H9 (cell line): Measurements from ENCODE around the gene FBXO27. TPM values are rescaled to one million over a fixed set of nuclear protein-coding genes. Genes with fewer than 3 reads are reported as not detected.

ENCODE experiments used
- DNase-seq: peaks from one replicate; pipeline ENCODE4 v3.0.0-alpha.2; 2017
- H2AFZ ChIP-seq: one replicate; pipeline ENCODE4 v1.6.1; 2013; ENCODE audit warnings: mild to moderate bottlenecking, low read length, control low read depth, moderate library complexity
- H2AK5ac ChIP-seq: 2 replicates; pipeline ENCODE4 v1.6.1; 2013; ENCODE audit warnings: low read length, control low read depth, mixed read lengths; ENCODE audit not compliant: insufficient read length
- H2BK120ac ChIP-seq: one replicate; pipeline ENCODE4 v1.6.1; 2013; ENCODE audit warnings: low read depth, mild to moderate bottlenecking, low read length, control low read depth, inconsistent platforms; ENCODE audit not compliant: poor library complexity, severe bottlenecking
- H2BK12ac ChIP-seq: 2 replicates; pipeline ENCODE4 v1.6.1; 2013; ENCODE audit warnings: low read length, control low read depth, mixed read lengths, low read depth; ENCODE audit not compliant: insufficient read length
- H2BK15ac ChIP-seq: 2 replicates; pipeline ENCODE4 v1.6.1; 2013; ENCODE audit warnings: low read depth, low read length, control low read depth
- H2BK20ac ChIP-seq: one replicate; pipeline ENCODE4 v1.6.1; 2013; ENCODE audit warnings: low read depth, mild to moderate bottlenecking, low read length, control low read depth, inconsistent platforms; ENCODE audit not compliant: poor library complexity, severe bottlenecking
- H2BK5ac ChIP-seq: 2 replicates; pipeline ENCODE4 v1.6.1; 2013; ENCODE audit warnings: low read length, control low read depth, mixed read lengths; ENCODE audit not compliant: insufficient read length
- H3K14ac ChIP-seq: 2 replicates; pipeline ENCODE4 v1.6.1; 2013; ENCODE audit warnings: low read length, control low read depth; ENCODE audit not compliant: insufficient read depth
- H3K18ac ChIP-seq: 2 replicates; pipeline ENCODE4 v1.6.1; 2013; ENCODE audit warnings: low read depth, mild to moderate bottlenecking, mixed read lengths, low read length, control low read depth; ENCODE audit not compliant: insufficient read length
- H3K23ac ChIP-seq: 2 replicates; pipeline ENCODE4 v1.6.1; 2013; ENCODE audit warnings: low read length, control low read depth, mixed read lengths, low read depth; ENCODE audit not compliant: insufficient read length
- H3K23me2 ChIP-seq: 2 replicates; pipeline ENCODE4 v1.6.1; 2013; ENCODE audit warnings: low read depth, mild to moderate bottlenecking, mixed read lengths, low read length, control low read depth; ENCODE audit not compliant: insufficient read length, poor library complexity, severe bottlenecking
- H3K27ac ChIP-seq: 2 replicates; pipeline ENCODE4 v1.5.1; 2013; ENCODE audit warnings: low read length, control low read depth, mixed read lengths, low read depth; ENCODE audit not compliant: insufficient read length
- H3K27me3 ChIP-seq: 2 replicates; pipeline ENCODE4 v1.6.1; 2013; ENCODE audit warnings: low read length, control low read depth, inconsistent platforms; ENCODE audit not compliant: insufficient read depth
- H3K4ac ChIP-seq: 2 replicates; pipeline ENCODE4 v1.6.1; 2013; ENCODE audit warnings: low read depth, mild to moderate bottlenecking, control low read depth, inconsistent platforms, low read length, moderate library complexity
- H3K4me1 ChIP-seq: 2 replicates; pipeline ENCODE4 v1.6.1; 2013; ENCODE audit warnings: low read length, control low read depth, inconsistent platforms; ENCODE audit not compliant: insufficient read depth
- H3K4me2 ChIP-seq: 2 replicates; pipeline ENCODE4 v1.6.1; 2013; ENCODE audit warnings: low read length, control low read depth, mixed read lengths; ENCODE audit not compliant: insufficient read length, insufficient read depth
- H3K56ac ChIP-seq: 2 replicates; pipeline ENCODE4 v1.6.1; 2013; ENCODE audit warnings: low read depth, mild to moderate bottlenecking, mixed read lengths, low read length, control low read depth; ENCODE audit not compliant: insufficient read length
- H3K79me1 ChIP-seq: 2 replicates; pipeline ENCODE4 v1.6.1; 2013; ENCODE audit warnings: low read depth, mild to moderate bottlenecking, moderate library complexity, low read length, control low read depth, inconsistent platforms; ENCODE audit not compliant: insufficient read depth, poor library complexity, severe bottlenecking
- H3K79me2 ChIP-seq: 2 replicates; pipeline ENCODE4 v1.6.1; 2013; ENCODE audit warnings: low read length, control low read depth, inconsistent platforms; ENCODE audit not compliant: insufficient read depth
- H3K9ac ChIP-seq: 2 replicates; pipeline ENCODE4 v1.6.1; 2013; ENCODE audit warnings: low read length, control low read depth, mixed read lengths; ENCODE audit not compliant: insufficient read length; ENCODE audit errors: extremely low read depth
- H3K9me3 ChIP-seq: one replicate; pipeline ENCODE4 v1.6.1; 2013; ENCODE audit warnings: low read depth, low read length, inconsistent platforms; ENCODE audit not compliant: control insufficient read depth
- H3T11ph ChIP-seq: one replicate; pipeline ENCODE4 v1.6.1; 2013; ENCODE audit warnings: mild to moderate bottlenecking, low read length, control low read depth, inconsistent platforms
- H4K20me1 ChIP-seq: one replicate; pipeline ENCODE4 v1.6.1; 2013; ENCODE audit not compliant: control insufficient read depth, insufficient read length, insufficient read depth
- H4K5ac ChIP-seq: 2 replicates; pipeline ENCODE4 v1.6.1; 2013; ENCODE audit warnings: low read depth, mild to moderate bottlenecking, mixed read lengths, low read length, control low read depth; ENCODE audit not compliant: insufficient read length
- H4K8ac ChIP-seq: replicated peaks from 2 replicates; pipeline ENCODE4 v1.6.1; 2013; ENCODE audit warnings: low read length, control low read depth, mixed read lengths, low read depth; ENCODE audit not compliant: insufficient read length
- H4K91ac ChIP-seq: 2 replicates; pipeline ENCODE4 v1.6.1; 2013; ENCODE audit warnings: low read depth, mild to moderate bottlenecking, moderate library complexity, mixed read lengths, low read length, control low read depth; ENCODE audit not compliant: insufficient read length
- H3K27ac Mint-ChIP-seq, 3 experiments: 2 replicates in 2 of 3; 3 replicates in 1 of 3; pipeline ENCODE4 v1.8.0; 2020 to 2021; ENCODE audit warnings: mixed read lengths in 3 of 3, mild to moderate bottlenecking in 1 of 3, moderate library complexity in 1 of 3
- H3K27me3 Mint-ChIP-seq: 2 replicates; pipeline ENCODE4 v1.8.0; 2021; ENCODE audit warnings: low read depth, mild to moderate bottlenecking, moderate library complexity, mixed read lengths
- H3K36me3 Mint-ChIP-seq, 3 experiments: 2 replicates in 2 of 3; 3 replicates in 1 of 3; pipeline ENCODE4 v1.8.0; 2020 to 2021; ENCODE audit warnings: low read depth in 3 of 3, mixed read lengths in 3 of 3; ENCODE audit not compliant: insufficient read depth in 1 of 3
- H3K4me1 Mint-ChIP-seq, 2 experiments: 2 replicates each; pipeline ENCODE4 v1.8.0; 2020; ENCODE audit warnings: mixed read lengths in 2 of 2
- H3K4me3 Mint-ChIP-seq, 2 experiments: 2 replicates in 1 of 2; 3 replicates in 1 of 2; pipeline ENCODE4 v1.8.0; 2020 to 2021; ENCODE audit warnings: mild to moderate bottlenecking in 2 of 2, mixed read lengths in 2 of 2, moderate library complexity in 1 of 2
- H3K9me3 Mint-ChIP-seq, 2 experiments: 2 replicates in 1 of 2; 3 replicates in 1 of 2; pipeline ENCODE4 v1.8.0; 2020; ENCODE audit warnings: mild to moderate bottlenecking in 2 of 2, mixed read lengths in 2 of 2, moderate library complexity in 1 of 2
- WGBS: extraction: QIAGEN DNeasy Blood & Tissue Kit; methylation state at CpG from one replicate; pipeline ENCODE4 v1.1.7; 2013; ENCODE audit warnings: missing lambda C conversion rate, low lambda C conversion rate, mixed read lengths; ENCODE audit not compliant: insufficient read length; ENCODE audit errors: extremely low coverage; 5-methylcytosine and 5-hydroxymethylcytosine counted together
- total RNA-seq: library from RNA; stranded (reverse); gene quantifications from 2 replicates; pipeline ENCODE4 v1.2.1, GENCODE V29; 2021
- TF ChIP-seq, protein P1 (sequence below): fragments of 200-600 bp; sonication (generic); conservative IDR thresholded peaks from 3 replicates; pipeline ENCODE4 v1.8.0; 2021; ENCODE audit warnings: antibody characterized with exemption, mild to moderate bottlenecking

FBXO27 gene
- total RNA-seq, 1 experiment from 2014 or later: 14.5 TPM

DNA sequence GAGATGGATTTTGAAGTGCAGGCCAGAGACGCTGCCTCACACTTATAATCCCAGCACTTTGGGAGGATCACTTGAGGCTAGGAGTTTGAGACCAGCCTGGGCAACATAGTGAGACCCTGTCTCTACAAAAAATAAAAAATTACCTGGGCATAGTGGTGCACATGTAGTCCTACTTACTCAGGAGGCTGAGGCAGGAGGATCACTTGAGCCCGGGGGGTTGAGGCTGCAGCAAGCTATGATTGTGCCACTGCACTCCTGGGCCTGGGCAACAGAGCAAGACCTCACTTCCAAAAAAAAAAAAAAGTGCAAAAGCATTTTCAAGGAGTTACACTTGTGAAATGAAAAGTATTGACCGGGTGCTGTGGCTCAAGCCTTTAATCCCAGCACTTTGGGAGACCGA lies 29.2 kb downstream of the FBXO27 start:
- H3K9me3 Mint-ChIP-seq: no peaks in the 10 kb centered on the region; a peak in 1 of 5 replicates
- WGBS: no CpG with 5 or more reads among the region's 4 CpGs
- H3K79me1 ChIP-seq: no peaks in the 10 kb centered on the region
- H3K27ac Mint-ChIP-seq: no peak overlapping the region
- H2BK120ac ChIP-seq: no peak overlapping the region
- no peaks in the 10 kb centered on the region; the same call in 1 of the 2 replicates for H3K79me2 ChIP-seq
- H3K4me3 Mint-ChIP-seq: no peak overlapping the region
- H3K56ac ChIP-seq: no peak overlapping the region
- no peak overlapping the region for H2AK5ac ChIP-seq
- TF ChIP-seq, protein P1, sequence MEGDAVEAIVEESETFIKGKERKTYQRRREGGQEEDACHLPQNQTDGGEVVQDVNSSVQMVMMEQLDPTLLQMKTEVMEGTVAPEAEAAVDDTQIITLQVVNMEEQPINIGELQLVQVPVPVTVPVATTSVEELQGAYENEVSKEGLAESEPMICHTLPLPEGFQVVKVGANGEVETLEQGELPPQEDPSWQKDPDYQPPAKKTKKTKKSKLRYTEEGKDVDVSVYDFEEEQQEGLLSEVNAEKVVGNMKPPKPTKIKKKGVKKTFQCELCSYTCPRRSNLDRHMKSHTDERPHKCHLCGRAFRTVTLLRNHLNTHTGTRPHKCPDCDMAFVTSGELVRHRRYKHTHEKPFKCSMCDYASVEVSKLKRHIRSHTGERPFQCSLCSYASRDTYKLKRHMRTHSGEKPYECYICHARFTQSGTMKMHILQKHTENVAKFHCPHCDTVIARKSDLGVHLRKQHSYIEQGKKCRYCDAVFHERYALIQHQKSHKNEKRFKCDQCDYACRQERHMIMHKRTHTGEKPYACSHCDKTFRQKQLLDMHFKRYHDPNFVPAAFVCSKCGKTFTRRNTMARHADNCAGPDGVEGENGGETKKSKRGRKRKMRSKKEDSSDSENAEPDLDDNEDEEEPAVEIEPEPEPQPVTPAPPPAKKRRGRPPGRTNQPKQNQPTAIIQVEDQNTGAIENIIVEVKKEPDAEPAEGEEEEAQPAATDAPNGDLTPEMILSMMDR: no peak
- no peak overlapping the region for H2AFZ ChIP-seq
- H3K27ac ChIP-seq: no peak overlapping the region
- H3K4ac ChIP-seq: no peak overlapping the region
- H4K20me1 ChIP-seq: no peaks in the 10 kb centered on the region
- H3K9ac ChIP-seq: no peak overlapping the region
- H3K4me1 ChIP-seq: no peaks in the 10 kb centered on the region
- H4K5ac ChIP-seq: no peak overlapping the region
- H3K27me3 ChIP-seq: no peaks in the 10 kb centered on the region
- H3K18ac ChIP-seq: no peak overlapping the region
- no peak overlapping the region for H4K91ac ChIP-seq
- no peak overlapping the region for H3K4me2 ChIP-seq
- no peaks in the 10 kb centered on the region for H3K9me3 ChIP-seq
- H3K36me3 Mint-ChIP-seq: no peaks in the 10 kb centered on the region
- H3K23me2 ChIP-seq: no peaks in the 10 kb centered on the region
- no peaks in the 10 kb centered on the region; the same call in 1 of the 2 replicates for H3K27me3 Mint-ChIP-seq
- no peak for DNase-seq
- H3K23ac ChIP-seq: no peak overlapping the region
- H2BK15ac ChIP-seq: no peak overlapping the region
- no peak overlapping the region for H2BK20ac ChIP-seq
- H2BK5ac ChIP-seq: no peak overlapping the region
- no peak overlapping the region for H4K8ac ChIP-seq
- H3K4me1 Mint-ChIP-seq: peaks cover 4% of the 10 kb centered on the region in 2 experiments
- no peak overlapping the region for H3K14ac ChIP-seq
- H2BK12ac ChIP-seq: no peak overlapping the region
- H3T11ph ChIP-seq: no peak overlapping the region
